ENCODE results near the gene CYP1A2. TPM values are rescaled to one million over a fixed set of nuclear protein-coding genes. Genes with fewer than 3 reads are reported as not detected.

Gene CYP1A2
- total and polyA plus RNA-seq, 9 of the 15 experiments (the other 6 are each of a cell fraction or from before 2014, with no cell fraction given), result not detected

- TF ChIP-seq ZNF77 (CRISPR knock-in tag; IDR thresholded peaks at IDR 0.05) (no peak), KLF13 (tag; IDR thresholded peaks at IDR 0.05; ENCODE audit: borderline replicate concordance, low read depth) (no peak), ZFX (CRISPR knock-in tag; IDR thresholded peaks at IDR 0.05) (no peak), ZNF444 (CRISPR knock-in tag; IDR thresholded peaks at IDR 0.05) (no peak), GABPB2 (CRISPR knock-in tag; conservative IDR thresholded peaks at IDR 0.05) (no peak), CBFA2T2 (conservative IDR thresholded peaks at IDR 0.05) (peak; percentile 62), HLTF (IDR thresholded peaks at IDR 0.05) (no peak), NCOR1 (IDR thresholded peaks at IDR 0.05) (0 out of 2 replicates have a peak, but pooled peaks have one; percentile 40), MYC (IDR thresholded peaks at IDR 0.05; ENCODE audit: low read depth, low read length) (no peak), MYC (CRISPR knock-in tag; IDR thresholded peaks at IDR 0.05; ENCODE audit: borderline replicate concordance, low read depth) (no peak), TBP (optimal IDR thresholded peaks at IDR 0.05; ENCODE audit: low read depth, low read length) (no peak), TCF3 (CRISPR knock-in tag; IDR thresholded peaks at IDR 0.05) (peak; percentile 52), THRB (CRISPR knock-in tag; conservative IDR thresholded peaks at IDR 0.05) (no peak), HCFC1 (IDR thresholded peaks at IDR 0.05; ENCODE audit: low read depth, low read length) (no peak), HNRNPLL (IDR thresholded peaks at IDR 0.05; ENCODE audit: low read depth, low read length, poor library complexity, severe bottlenecking) (no peak), NFIC (IDR thresholded peaks at IDR 0.05) (0 out of 2 replicates have a peak, but pooled peaks have one; percentile 33), NR2C1 (IDR thresholded peaks at IDR 0.05) (no peak), NR2C1 (tag; IDR thresholded peaks at IDR 0.05) (no peak), AFF1 (IDR thresholded peaks at IDR 0.05; ENCODE audit: low read depth in 1 of 2, partially characterized antibody in 2 of 2) (no peak), NFYB (IDR thresholded peaks at IDR 0.05; ENCODE audit: extremely low read depth, insufficient read length) (no peak), NCOA2 (IDR thresholded peaks at IDR 0.05; ENCODE audit: partially characterized antibody in 2 of 2) (no peak), SREBF1 (IDR thresholded peaks at IDR 0.05; ENCODE audit: borderline replicate concordance, low read depth, low read length) (no peak), E4F1 (CRISPR knock-in tag; IDR thresholded peaks at IDR 0.05; ENCODE audit: borderline replicate concordance) (no peak), FUS (optimal IDR thresholded peaks at IDR 0.05; ENCODE audit: low read depth, low read length) (no peak), SOX6 (IDR thresholded peaks at IDR 0.05) (no peak)
Observed at GRCh38 chr15:74778599-74778970, 29.9 kb downstream of the CYP1A2 start (continued).

All from K562 (cell line).